ENCODE data around the gene RRP8. TPM values are rescaled to one million over a fixed set of nuclear protein-coding genes. Genes with fewer than 3 reads are reported as not detected.

The RRP8 gene
- total and polyA plus RNA-seq, 2 of the 8 experiments (the other 6 are each of a cell fraction or from before 2014, with no cell fraction given): 4.2 to 14.9 TPM

- TF ChIP-seq CBX5 (IDR thresholded peaks at IDR 0.05; ENCODE audit: low read depth, low read length) (no peak), JUN (IDR thresholded peaks at IDR 0.05; ENCODE audit: low read depth, low read length) (no peak), TAF1 (IDR thresholded peaks at IDR 0.05; ENCODE audit: low read depth, low read length) (no peak), TAF7 (optimal IDR thresholded peaks at IDR 0.05; ENCODE audit: borderline replicate concordance, low read depth, low read length) (no peak)
Observed at GRCh38 chr11:6653097-6653496, 49.7 kb upstream of the RRP8 start (continued).
